Cardiac septum (tissue), 1 donor: ENCODE data around the gene RIT2. TPM values are rescaled to one million over a fixed set of nuclear protein-coding genes. Genes with fewer than 3 reads are reported as not detected.

Experiments
- DNase-seq: peaks from one replicate; pipeline ENCODE4 v3.0.0-alpha.2; 2020; ENCODE audit warnings: low spot score
- intact Hi-C: fragments of 100-400 bp; cut with DNase I; formaldehyde crosslinking; loops from one replicate; pipeline ENCODE4 v1.14.0; 2022
- total RNA-seq: library from RNA; stranded (reverse); fragmentation: NEBNext Ultra II Directional; extraction: Animal tissue kit (Norgen Biotek cat#: 25700); gene quantifications from one replicate; pipeline ENCODE4 v1.2.1, GENCODE V29; 2021
- donor health status: DM: no; HTN: no; CAD: no.

The RIT2 gene
- total RNA-seq, 1 donor from 2014 or later = not detected

DNA sequence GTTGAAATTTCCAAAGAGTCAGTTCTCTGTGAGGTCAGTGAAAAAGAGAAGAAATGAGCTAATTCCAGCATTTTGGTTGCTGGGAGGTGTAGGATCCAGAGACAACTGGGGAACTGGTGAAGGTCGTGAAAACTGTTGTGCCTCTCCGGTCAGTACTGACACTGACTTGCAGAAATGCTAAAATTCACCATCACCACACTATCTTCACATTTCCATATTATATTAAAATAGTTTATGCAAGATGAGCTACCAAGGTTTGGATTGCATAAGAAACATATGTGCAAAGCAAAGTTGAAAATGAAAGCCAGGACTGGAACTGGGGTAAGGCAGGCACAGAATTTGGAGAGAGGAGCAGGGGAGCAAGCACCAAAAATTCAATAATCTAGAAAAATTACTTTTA, 21.8 kb downstream of the RIT2 start:
- DNase-seq = no peak
- intact Hi-C loops = no loop called here

DNA sequence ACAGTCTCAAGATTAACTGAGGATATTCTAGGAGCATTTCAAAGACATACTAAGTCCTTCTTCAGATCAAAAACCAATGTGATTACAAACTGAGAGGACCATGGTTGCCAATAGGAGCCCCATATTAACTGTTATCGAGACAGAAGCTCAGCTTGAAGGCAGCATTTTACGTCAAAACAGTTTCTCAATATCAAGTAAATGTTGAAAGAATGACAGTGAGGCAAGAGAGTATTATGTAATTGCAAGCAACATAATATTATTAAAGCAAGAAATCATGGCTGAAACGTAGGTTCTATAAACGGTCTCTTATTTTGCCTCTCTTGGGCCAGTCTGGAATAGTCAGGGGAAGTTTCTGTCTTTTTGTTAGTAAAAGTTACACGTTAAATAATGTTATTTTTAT, 22.9 kb downstream of the RIT2 start:
- no peak for DNase-seq
- intact Hi-C loops = no loop called here

DNA sequence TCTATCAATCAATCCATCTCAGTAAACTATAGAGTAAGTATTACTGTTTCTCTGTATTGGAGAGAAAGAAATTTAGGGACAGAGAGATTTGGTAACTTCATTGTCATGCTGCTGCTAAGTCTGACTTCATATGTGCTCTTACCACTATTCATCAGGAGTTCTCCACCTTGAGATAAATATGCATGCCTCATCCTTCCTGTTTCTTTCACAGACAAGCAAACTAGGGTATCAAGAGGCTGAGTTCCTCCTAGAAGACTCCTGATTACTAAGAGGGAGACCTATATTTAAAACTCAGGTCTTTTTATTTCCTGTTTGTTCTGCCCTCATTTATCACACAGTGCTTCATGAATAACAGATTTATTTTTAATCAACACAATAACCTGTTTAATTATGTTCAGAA, 34.1 kb downstream of the RIT2 start:
- intact Hi-C loops = no loop called here
- DNase-seq = no peak

DNA sequence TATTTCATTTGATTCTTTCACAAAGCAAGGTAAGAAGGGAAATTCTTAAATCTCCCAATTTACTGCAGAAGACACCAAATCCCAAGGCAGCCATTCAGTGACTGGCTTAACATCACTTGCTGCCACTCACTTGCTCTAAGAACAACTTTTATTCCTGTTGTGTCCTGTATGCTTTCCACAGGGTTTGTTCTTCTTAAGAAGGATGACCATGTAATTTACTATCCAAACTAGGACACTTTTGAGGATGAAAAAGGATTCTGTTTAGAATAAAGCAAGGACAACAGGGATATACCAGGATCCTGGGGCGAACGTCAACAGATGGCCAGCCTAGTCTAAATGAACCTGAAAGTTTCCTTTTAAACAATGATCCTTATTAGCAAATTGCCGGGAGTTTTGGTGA, 34.8 kb downstream of the RIT2 start:
- DNase-seq = no peak
- intact Hi-C loops = no loop called here

DNA sequence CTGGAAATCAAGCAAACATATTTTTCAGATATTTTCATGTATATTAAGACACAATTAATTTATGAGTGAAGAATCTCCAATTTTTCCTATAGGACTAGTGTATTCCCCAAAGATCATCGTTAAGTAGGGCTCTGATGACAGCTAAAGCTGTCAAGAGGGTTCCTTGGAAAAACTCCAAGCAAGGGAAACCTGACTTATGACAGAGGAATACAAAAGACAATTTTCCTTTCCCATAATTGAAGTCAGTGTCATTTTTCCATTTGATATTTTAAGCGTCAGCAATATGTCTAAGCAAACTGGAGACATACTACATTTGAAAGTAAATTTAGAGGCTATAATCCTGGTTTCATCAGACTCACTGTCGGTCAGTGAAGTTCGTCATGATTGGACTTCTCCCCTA, 36.1 kb downstream of the RIT2 start:
- intact Hi-C loops = no loop called here
- no peak for DNase-seq

DNA sequence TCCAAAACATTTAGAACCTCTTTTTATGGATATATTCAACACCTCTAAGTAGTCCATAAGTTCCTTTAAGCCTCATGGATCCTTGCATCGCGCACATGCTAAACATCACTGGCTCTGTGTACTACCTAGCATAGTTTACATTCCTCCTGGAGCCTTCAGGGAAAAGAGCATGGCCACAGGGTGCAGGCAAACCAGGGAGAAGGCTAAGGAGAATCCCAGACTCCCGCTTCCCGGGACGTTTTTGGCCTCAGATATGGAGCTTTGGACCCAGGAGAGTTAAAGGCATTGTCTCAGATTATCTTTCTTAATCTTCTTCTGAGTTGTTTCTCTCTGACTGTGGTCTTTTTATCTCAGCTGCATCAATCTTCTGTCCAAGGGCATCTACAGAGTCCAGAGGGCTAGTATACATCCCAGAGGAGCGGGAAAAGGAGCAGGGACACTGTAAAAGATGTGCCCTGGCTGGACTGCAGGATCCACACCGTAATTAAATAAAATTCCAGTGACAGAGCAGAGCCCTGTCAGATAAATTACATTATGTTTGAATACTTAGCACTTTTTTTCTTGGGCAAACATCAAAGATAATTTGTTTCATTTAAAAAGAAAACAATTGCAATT, 36.9 kb downstream of the RIT2 start:
- intact Hi-C loops = no loop called here
- DNase-seq = no peak

DNA sequence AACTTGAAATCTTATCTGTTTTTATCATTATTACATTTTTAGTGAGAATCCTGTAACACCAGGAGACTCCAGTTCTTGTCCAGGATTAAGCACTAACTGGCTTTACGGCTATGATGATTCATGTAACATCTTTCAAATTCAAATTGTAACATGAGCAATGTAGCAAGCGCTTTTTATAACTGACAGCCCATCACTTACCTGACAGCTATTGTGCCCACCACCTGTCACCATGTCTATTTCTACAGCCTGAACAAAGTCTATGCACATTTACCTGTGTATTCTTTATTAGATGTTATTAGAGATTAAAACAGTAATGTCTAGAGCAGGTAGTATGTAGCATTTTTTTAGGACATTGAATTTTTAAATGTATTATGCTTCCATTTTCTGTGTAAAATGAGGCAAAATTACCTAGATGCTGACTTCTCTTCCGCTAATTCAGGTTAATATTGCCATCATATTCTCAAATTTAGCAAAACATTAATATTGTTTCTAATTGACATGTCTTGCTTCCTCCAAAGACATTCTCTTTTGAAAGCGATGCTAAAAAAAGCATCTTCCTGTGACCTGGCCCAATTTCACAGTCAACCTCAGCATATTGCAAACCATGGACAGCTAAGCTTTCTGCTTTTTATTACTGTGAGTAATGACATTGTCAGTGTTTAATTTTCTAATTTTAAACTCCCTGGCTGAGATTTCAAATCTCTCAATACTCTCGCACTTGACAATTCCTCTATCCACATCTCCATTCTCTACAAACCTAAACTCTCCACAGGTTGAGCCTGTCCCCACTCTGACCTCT, 37.8 kb downstream of the RIT2 start:
- DNase-seq = no peak
- intact Hi-C loops = no loop called here

DNA sequence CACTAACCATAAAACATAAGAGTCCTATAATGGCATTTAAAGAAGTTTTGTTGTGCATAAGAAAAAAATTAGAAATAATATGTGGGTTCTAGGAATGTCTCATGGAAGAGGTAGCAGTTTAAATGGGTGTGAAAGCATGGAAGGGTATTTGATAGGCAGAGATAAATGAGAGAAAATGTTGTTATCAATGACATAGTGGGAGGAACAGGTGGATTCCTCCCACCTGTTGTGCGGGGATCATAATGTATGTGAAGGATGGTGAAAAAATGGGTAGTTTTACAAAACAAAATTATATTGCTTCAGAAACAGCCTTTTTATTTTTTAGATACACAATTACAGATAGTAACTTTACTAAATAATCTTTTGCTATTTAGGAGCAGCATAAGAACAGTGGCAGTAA, 41.7 kb downstream of the RIT2 start:
- DNase-seq = no peak

DNA sequence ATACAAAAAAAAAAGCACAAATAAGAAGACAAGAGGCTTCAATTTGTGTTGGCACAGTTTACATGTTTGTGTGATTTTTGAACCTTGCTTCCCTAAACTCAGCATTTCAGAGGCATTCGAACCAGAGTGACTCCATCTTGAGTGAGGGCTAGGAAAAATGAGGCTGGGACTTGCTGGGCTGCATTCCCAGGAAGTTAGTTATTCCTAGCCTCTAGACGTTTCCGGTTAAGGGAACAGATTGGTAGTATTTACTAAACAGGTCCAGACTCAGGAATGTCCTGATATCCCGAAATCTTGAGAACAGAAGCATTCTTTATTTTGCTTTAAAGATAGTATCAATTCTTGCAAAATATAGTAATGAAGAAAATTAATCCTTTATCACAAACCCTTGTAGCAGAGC, 46.7 kb downstream of the RIT2 start:
- intact Hi-C loops = no loop called here
- no peak for DNase-seq

More for the DNA sequence above, 41.7 kb downstream of the RIT2 start:
- intact Hi-C loops = no loop called here

DNA sequence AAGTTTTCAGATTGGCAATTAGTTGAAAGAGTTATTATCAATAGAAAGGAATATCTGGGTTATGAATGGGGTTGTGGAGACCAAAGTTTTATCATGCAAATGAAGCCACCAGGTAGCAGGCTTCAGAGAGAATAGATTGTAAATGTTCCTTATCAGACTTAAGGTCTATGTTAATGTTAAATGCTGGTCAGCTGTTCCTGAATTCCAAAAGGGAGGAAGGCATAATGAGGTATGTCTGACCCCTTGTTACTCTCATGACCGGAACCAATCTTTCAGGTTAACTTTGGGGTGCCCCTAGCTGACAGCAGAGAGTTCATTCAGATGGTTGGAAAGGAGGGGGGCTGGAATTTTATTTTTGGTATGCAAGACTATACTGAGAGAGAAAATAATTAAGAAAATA, 47.9 kb downstream of the RIT2 start:
- no peak for DNase-seq
- intact Hi-C loops = no loop called here

DNA sequence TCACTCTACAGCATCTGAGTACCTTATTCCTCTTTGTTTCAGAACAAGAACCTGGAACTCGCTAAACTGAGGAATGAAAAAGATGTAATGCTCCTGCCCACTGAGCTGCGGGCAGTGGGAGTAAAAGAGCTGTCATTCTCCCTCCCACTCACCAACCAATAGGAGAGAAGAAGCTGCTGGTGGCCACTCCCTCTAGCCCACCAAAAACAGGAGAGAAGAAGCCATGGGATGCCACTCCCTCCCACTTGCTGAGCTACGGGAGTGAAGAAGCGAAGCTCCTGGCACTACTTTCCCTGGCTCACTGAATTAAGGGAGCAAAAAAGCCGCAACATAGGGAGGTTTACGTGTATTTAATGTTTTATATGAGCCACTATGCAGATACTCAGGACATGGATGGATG, 53.7 kb downstream of the RIT2 start:
- intact Hi-C loops = no loop called here
- DNase-seq = no peak

DNA sequence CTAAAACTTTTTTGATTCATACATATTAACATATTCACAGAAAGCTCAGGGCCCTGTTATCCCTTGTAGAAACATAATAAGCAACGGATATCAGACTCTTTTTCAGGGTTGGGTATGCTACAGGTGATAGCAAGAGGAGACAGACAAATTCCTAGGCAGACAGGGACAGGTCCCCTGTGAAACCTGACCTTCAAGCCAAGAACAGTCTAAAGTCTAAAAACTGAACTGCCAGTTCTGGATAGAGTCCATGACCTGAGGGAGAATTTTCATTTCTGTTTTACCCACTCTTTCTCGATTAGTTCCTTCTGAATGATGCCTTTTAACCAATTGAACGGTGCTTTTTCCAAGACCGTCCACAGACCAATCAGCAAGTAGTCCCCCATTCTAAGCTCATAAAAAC, 54.2 kb downstream of the RIT2 start:
- intact Hi-C loops = no loop called here
- DNase-seq = no peak

DNA sequence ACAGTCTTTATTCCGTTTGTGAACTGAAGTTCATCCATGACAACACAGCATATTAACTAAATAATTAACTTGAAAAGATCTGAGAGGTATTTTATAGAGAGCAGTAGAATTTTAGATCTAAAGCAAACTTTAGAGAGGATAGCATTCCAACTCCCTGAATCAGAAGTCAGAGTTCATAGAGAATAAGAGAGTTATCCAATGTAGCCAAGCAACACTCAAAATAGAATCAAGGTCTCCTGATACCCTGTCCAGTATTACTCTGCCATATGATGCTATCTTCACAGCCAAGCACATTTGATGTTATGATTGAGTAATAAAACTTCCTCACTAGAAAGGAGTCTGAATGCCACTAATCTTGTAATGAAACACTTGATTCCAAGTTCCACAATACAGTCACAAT, 55.5 kb downstream of the RIT2 start:
- no peak for DNase-seq
- intact Hi-C loops = no loop called here

DNA sequence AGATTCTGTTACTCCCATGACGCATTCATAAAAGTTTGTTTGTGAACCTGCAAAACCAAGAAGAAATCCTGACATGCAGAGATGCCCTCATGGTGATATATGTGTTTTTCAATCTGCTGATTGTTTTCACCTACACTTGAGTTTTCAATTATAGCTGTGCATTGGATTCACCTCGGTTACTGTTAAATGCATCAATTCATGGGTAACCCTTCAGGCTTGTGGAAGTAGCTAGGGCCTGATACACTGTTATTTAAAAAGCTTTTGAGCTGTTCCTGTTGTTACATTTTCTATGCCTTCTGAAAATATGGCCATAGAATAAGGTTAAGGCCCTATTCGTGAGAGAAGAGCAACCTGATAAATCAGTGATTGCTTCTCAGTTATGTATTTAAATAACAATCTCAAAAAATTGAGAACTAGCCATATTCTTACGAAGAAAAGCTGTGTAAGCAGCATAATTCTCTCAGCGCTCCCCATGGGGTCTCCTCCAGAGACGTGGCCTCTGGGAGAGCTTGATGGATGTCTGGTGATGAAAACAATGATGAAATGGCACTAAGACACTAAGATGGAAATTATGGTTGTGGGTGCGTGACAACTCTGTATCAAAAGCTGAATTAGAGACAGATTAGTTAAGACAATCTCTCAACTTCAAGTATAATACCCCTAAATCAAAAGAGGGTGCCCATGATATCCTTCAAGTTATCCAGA, 60.5 kb downstream of the RIT2 start:
- intact Hi-C loops = no loop called here
- no peak for DNase-seq

DNA sequence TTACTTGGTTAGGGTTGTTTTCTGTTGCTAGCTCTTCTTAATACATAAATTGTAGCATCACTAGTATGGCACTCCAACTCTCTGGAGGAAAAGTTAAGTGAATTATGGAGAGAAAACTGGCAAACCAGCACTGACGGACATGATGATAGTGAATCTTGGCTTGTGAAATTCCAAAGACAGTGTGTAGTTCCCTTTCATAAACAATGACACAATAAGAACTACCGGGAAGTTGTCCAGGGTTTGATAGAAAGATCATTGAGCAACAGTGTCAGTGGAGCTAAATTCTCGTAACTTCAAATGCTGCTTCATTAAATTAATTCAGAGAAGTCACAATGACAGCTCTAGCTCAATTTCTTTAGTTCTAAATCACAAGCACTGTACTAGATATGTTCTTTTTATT, 66.5 kb downstream of the RIT2 start:
- intact Hi-C loops = no loop called here
- no peak for DNase-seq

DNA sequence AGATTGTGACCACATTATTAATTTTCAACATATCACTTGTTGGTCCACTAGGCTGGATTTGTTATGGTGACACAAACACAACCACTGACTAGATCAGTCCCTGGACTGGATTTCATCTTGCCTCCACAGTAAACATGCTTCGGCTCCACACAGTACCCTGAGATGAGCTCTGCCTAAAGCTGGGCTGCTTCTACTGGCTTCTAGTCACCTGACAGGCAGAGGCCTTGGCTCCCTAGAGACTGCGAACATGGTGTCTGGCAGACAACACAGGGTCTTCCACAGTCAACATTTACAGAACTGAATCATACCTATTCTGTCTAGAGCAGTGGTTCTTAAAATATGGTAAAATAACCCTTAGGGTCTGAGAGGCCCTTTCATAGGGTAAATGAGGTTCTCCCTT, 69.2 kb downstream of the RIT2 start:
- DNase-seq = no peak
- intact Hi-C loops = no loop called here

DNA sequence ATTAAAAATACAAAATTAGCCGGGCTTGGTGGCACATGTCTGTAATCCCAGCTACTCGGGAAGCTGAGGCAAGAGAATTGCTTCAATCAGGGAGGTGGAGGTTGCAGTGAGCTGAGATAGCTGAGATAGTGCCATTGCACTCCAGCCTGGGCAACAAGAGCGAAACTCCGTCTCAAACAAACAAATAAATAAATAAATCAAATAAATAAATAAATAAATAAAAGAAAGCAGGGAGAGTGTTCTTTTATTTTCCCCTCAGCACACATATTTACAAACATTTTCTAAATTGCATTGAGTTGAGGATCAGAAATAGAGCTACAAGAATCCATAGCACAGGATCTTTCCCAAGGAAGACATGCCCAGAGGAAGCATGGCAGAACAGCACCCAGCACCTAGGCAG, 71.9 kb downstream of the RIT2 start:
- no peak for DNase-seq
- intact Hi-C loops = no loop called here

DNA sequence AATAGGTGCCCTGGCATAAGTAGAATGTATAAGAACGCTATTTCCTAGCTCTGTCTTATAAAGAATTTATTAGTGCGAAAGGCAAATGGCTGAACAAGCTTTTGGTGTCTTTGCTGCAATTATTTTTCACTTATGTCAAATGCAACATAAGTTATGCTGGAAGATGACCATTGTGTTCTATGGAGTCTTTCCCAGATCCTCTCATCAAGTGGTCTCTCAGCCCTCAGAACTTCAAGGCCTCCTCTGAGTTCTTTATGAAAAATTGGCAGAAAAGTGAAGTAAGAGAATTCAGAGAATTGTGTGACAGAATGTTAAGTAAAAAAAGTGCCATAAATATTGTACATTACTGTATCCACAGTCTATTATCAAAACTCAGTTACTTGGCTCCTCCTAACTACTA, 75.2 kb downstream of the RIT2 start:
- intact Hi-C loops = no loop called here

DNA sequence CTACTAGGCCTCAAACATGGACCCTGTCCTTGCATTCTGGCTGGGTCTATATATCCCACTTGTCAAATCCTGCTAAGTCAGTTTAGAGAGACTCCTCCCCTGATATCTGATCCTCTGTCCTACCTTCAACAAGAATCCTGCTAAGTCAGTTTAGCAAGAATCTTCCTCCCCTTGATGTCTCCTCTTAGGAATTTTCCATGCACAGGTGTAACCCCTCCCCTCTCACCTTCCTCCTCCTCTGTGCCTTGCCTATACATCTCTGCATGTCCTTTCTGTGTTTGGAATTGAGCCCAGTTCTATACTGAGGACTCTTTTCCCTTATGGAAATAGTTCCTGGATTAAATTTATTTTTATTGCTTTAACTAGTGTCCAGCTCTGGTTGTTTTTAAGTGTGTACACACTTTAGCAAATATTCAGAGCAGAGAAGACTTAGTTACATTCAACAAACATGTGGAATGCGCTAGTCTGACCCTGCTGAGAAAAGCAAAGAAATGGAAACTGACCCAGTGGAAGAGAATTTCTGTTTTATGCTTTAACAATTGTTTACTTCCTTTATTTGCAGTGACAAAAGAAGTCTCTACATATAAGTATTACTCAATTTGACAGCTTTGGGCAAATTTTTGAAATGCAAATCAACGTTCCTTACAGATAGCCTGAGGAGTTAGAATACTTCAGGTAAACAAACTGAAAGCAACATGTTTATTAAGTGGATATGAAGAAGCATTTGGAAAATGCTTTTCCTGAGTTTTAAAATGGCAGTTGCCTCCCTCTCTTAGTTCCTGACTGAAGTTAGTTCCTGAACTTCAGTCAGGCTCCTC, 80.6 kb downstream of the RIT2 start:
- DNase-seq = no peak
- intact Hi-C loops = no loop called here

More for the DNA sequence above, 75.2 kb downstream of the RIT2 start:
- DNase-seq = no peak

DNA sequence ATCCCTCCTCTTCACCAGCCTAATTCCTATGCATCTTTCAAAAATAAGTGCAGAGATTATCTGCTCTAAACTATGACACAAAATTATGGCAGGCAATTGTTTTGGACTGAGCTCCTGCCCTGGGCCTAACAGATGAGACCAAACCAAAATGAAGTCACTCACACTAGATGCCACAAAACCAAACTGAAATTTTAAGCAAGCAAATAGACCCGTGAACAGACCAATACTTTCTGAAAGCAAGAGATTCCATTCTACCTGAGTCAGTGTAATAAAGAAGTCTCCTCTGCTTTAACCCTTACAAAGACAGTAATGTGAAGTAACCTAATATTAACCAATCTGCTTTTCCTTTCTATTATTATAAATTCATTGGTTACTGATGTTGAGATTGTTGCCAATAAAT, 84.3 kb downstream of the RIT2 start:
- no peak for DNase-seq
- intact Hi-C loops = no loop called here
